MM.1S (cell line): ENCODE measurements around the gene SLC38A6.

Source experiments
- DNase-seq: peaks from one replicate; pipeline ENCODE4 v3.0.0-alpha.2; 2015
- H2AFZ ChIP-seq: fragments of 300-600 bp; sonication (generic); 2 replicates; pipeline ENCODE4 v1.6.0; 2016; ENCODE audit warnings: antibody characterized with exemption, low read length
- H3F3A ChIP-seq: fragments of 300-600 bp; sonication (generic); 2 replicates; pipeline ENCODE4 v1.6.1; 2016; ENCODE audit warnings: mild to moderate bottlenecking, antibody characterized with exemption, low read length, moderate library complexity, mixed read lengths; ENCODE audit not compliant: insufficient read depth
- H3K27ac ChIP-seq: fragments of 300-600 bp; sonication (generic); 2 replicates; pipeline ENCODE4 v1.5.1; 2016; ENCODE audit warnings: mild to moderate bottlenecking, low read length
- H3K27me3 ChIP-seq: fragments of 300-600 bp; sonication (generic); replicated peaks from 2 replicates; pipeline ENCODE4 v1.6.0; 2016; ENCODE audit warnings: low read length; ENCODE audit not compliant: insufficient read depth
- H3K36me3 ChIP-seq: fragments of 300-600 bp; sonication (generic); replicated peaks from 2 replicates; pipeline ENCODE4 v1.6.1; 2016; ENCODE audit warnings: mild to moderate bottlenecking, low read length, mixed read lengths; ENCODE audit not compliant: insufficient read depth
- H3K4me1 ChIP-seq: fragments of 300-600 bp; sonication (generic); 2 replicates; pipeline ENCODE4 v1.6.1; 2016; ENCODE audit warnings: low read length, mixed read lengths
- H3K4me2 ChIP-seq: fragments of 300-600 bp; sonication (generic); 2 replicates; pipeline ENCODE4 v1.6.0; 2016; ENCODE audit warnings: low read depth, low read length
- H3K4me3 ChIP-seq: fragments of 300-600 bp; sonication (generic); 2 replicates; pipeline ENCODE4 v1.5.1; 2016; ENCODE audit warnings: low read length, mixed read lengths
- H3K79me2 ChIP-seq: fragments of 300-600 bp; sonication (generic); 2 replicates; pipeline ENCODE4 v1.6.1; 2016; ENCODE audit warnings: mixed run types, low read length, mixed read lengths
- H3K9ac ChIP-seq: fragments of 300-600 bp; sonication (generic); 2 replicates; pipeline ENCODE4 v1.6.1; 2016; ENCODE audit warnings: low read length, mixed read lengths
- H3K9me2 ChIP-seq: fragments of 300-600 bp; sonication (generic); replicated peaks from 2 replicates; pipeline ENCODE4 v1.6.1; 2016; ENCODE audit warnings: mild to moderate bottlenecking, low read length, mixed read lengths; ENCODE audit not compliant: insufficient read depth
- H3K9me3 ChIP-seq: fragments of 300-600 bp; sonication (generic); replicated peaks from 2 replicates; pipeline ENCODE4 v1.6.1; 2016; ENCODE audit warnings: mild to moderate bottlenecking, low read length, mixed read lengths; ENCODE audit not compliant: insufficient read depth
- H4K20me1 ChIP-seq: fragments of 300-600 bp; sonication (generic); 2 replicates; pipeline ENCODE4 v1.6.1; 2016; ENCODE audit warnings: mild to moderate bottlenecking, low read length, moderate library complexity, mixed read lengths; ENCODE audit not compliant: insufficient read depth
- CTCF ChIP-seq: fragments of 300-600 bp; sonication (generic); IDR thresholded peaks from 2 replicates; pipeline ENCODE4 v1.5.1; 2016; ENCODE audit warnings: antibody characterized with exemption, low read length, mixed read lengths
- EZH2 ChIP-seq: fragments of 300-600 bp; sonication (generic); optimal IDR thresholded peaks from 2 replicates; pipeline ENCODE3; 2017; ENCODE audit warnings: low read depth, mild to moderate bottlenecking, antibody characterized with exemption, low read length, mixed read lengths
- EZH2phosphoT487 ChIP-seq: fragments of 300-600 bp; sonication (generic); IDR thresholded peaks from 2 replicates; pipeline ENCODE4 v1.6.1; 2018; ENCODE audit warnings: antibody characterized with exemption, low read length

SLC38A6 gene

GRCh38 chr14:61003571-61003970 is 22.5 kb downstream of the SLC38A6 start:
- Histone ChIP-seq H3K4me1 (no peaks in the 10 kb centered on the region), H3K27me3 (no peaks in the 10 kb centered on the region), H2AFZ (no peak overlapping the region), H3K9ac (no peak overlapping the region), H3K4me3 (no peak overlapping the region), H3K4me2 (no peak overlapping the region), H4K20me1 (no peaks in the 10 kb centered on the region), H3K27ac (no peak overlapping the region), H3K9me2 (no peaks in the 10 kb centered on the region), H3F3A (no peaks in the 10 kb centered on the region), H3K79me2 (no peaks in the 10 kb centered on the region), H3K36me3 (no peaks in the 10 kb centered on the region), H3K9me3 (no peaks in the 10 kb centered on the region)
- TF ChIP-seq CTCF = no peak
- no peak for TF ChIP-seq EZH2phosphoT487
- no peak for TF ChIP-seq EZH2
- DNase-seq = no peak

GRCh38 chr14:61019537-61019936 is 38.5 kb downstream of the SLC38A6 start:
- H3K27me3 ChIP-seq = no peaks in the 10 kb centered on the region
- H3K9ac ChIP-seq = no peak overlapping the region
- H3K4me2 ChIP-seq = no peak overlapping the region
- no peak overlapping the region for H3K4me3 ChIP-seq
- H3K4me1 ChIP-seq = no peaks in the 10 kb centered on the region
- H4K20me1 ChIP-seq = no peaks in the 10 kb centered on the region
- no peak for TF ChIP-seq EZH2phosphoT487
- no peak for TF ChIP-seq CTCF
- TF ChIP-seq EZH2 = no peak
- H3K9me2 ChIP-seq = no peaks in the 10 kb centered on the region
- no peaks in the 10 kb centered on the region for H3F3A ChIP-seq
- no peaks in the 10 kb centered on the region for H3K79me2 ChIP-seq
- DNase-seq = no peak
- no peak overlapping the region for H2AFZ ChIP-seq
- H3K9me3 ChIP-seq = no peaks in the 10 kb centered on the region
- H3K27ac ChIP-seq = no peak overlapping the region
- H3K36me3 ChIP-seq = no peaks in the 10 kb centered on the region

GRCh38 chr14:61025251-61026223 is 44.5 kb downstream of the SLC38A6 start:
- H3F3A ChIP-seq = no peaks in the 10 kb centered on the region
- DNase-seq = peak; percentile 49
- H3K4me2 ChIP-seq = no peak overlapping the region
- no peaks in the 10 kb centered on the region for H3K4me1 ChIP-seq
- no peaks in the 10 kb centered on the region for H3K9me2 ChIP-seq
- H2AFZ ChIP-seq = no peak overlapping the region
- no peaks in the 10 kb centered on the region for H3K9me3 ChIP-seq
- no peak overlapping the region for H3K9ac ChIP-seq
- H3K27ac ChIP-seq = no peak overlapping the region
- H3K4me3 ChIP-seq = no peak overlapping the region
- TF ChIP-seq CTCF (peak; percentile 58), EZH2phosphoT487 (no peak)
- no peaks in the 10 kb centered on the region for H3K79me2 ChIP-seq
- no peaks in the 10 kb centered on the region for H4K20me1 ChIP-seq
- H3K27me3 ChIP-seq = no peaks in the 10 kb centered on the region
- H3K36me3 ChIP-seq = no peaks in the 10 kb centered on the region
